GM21360 (cell line): ENCODE measurements around the gene MAOA.
"Not testable (repeated sequence)": the region's sequence is repeated elsewhere in the genome, so short reads cannot be mapped to it uniquely, and the experiment has no call there.

Experiments
- ATAC-seq: cut with Tn5 transposase; IDR thresholded peaks from one replicate; pipeline ENCODE4 v1.9.1; 2021; ENCODE audit warnings: mild to moderate bottlenecking, moderate library complexity; ENCODE audit not compliant: unreplicated experiment

The MAOA gene

GRCh38 chrX:43656005-43656494, at the start of gene MAOA:
TSS of gene MAOA (plus strand) at chrX:43656299. CDS start at chrX:43656342, 43 bp downstream.
- no peak for ATAC-seq

GRCh38 chrX:43612400-43612799, 43.7 kb upstream of the MAOA start:
- ATAC-seq: no peak

GRCh38 chrX:43615660-43616059, 40.4 kb upstream of the MAOA start:
- ATAC-seq: no peak

- no peak for ATAC-seq
These were observed 37.5 kb upstream of the MAOA start for GRCh38 chrX:43618366-43619205.

DNA sequence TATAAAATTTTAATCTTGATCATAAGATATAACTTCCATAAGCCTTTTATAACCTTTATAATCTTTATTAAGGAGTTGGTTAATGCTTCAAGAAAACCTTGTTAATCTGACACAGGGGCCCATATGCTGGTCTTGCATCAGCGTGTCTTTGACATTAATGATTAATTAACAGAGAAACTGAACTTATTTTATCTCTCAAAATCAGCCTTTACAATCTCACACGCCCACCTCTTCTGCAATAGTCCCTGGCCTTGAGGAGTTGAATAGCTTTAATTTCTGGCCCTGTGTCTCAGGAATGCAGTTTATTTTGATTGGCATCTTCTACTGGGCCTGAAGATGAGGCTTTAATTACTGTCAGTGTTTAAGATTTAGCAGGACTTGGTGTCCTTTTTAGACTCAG, 36.2 kb upstream of the MAOA start:
- ATAC-seq: not testable (repeated sequence)

- ATAC-seq: no peak
These were observed 29.0 kb upstream of the MAOA start for GRCh38 chrX:43627147-43627546.

- ATAC-seq: no peak
These were observed 28.4 kb upstream of the MAOA start for GRCh38 chrX:43627669-43628068.

DNA sequence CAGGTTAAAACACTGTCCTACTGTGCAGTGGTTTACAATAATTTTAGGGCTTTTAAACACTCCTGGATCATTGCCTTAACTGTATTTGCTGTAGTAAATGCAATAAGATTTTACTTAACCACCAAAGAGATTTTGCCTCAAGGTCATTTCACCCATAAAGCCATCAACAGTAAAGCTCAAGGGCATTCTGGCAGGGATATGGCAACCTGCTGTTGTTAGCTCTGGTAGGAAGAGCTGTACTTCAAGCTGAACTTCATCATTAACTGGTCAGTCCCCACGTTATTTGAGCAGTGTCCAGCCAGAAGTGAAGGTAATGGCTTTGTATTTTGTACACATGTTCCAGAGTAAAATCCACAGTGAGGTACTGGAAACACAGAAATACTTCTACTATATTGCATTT, 26.9 kb upstream of the MAOA start:
- no peak for ATAC-seq

DNA sequence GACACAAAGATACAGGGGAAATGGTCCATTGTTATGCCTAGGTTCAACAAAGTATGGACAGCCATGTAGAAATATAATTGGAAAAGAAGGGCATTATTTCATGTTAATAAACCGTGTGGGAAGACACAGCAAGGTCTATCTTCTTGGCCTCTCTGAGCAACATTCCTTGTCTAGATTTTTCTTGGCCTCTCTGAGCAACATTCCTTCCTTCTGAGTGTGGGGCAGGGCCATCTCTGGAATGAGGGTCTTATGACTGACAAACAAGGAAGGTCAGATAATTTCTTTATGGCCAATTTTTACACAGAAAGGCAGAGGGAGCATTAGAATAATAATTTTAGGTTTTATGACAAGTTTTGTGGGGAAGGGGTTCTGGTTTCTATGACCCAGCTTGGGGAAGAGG, 24.3 kb upstream of the MAOA start:
- ATAC-seq: no peak

- ATAC-seq: no peak
These were observed 23.0 kb upstream of the MAOA start for GRCh38 chrX:43633081-43633480.

- ATAC-seq: no peak
These were observed 22.3 kb upstream of the MAOA start for GRCh38 chrX:43633757-43634156.

- no peak for ATAC-seq
These were observed 15.6 kb upstream of the MAOA start for GRCh38 chrX:43640482-43640881.

- no peak for ATAC-seq
These were observed 14.4 kb upstream of the MAOA start for GRCh38 chrX:43641691-43642090.

- ATAC-seq: no peak
These were observed 12.9 kb upstream of the MAOA start for GRCh38 chrX:43643201-43643600.

DNA sequence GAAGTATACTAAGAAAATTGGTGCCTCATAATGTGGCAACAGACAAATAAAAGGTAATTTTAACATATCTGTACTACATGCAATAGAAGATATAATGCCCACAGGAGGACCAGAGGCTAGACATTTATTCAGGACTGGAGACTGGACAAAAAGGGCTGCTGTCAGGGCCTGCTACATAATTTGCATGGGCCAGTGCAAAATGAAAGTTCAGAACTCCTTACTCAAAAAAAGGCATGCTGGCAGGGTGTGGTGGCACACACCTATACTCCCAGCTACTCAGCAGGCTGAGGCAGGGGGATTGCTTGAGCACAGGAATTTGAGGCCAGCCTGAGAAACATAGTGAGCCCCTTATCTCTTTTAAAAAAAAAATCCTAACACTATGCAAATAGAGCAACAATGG, 12.4 kb upstream of the MAOA start:
- no peak for ATAC-seq

DNA sequence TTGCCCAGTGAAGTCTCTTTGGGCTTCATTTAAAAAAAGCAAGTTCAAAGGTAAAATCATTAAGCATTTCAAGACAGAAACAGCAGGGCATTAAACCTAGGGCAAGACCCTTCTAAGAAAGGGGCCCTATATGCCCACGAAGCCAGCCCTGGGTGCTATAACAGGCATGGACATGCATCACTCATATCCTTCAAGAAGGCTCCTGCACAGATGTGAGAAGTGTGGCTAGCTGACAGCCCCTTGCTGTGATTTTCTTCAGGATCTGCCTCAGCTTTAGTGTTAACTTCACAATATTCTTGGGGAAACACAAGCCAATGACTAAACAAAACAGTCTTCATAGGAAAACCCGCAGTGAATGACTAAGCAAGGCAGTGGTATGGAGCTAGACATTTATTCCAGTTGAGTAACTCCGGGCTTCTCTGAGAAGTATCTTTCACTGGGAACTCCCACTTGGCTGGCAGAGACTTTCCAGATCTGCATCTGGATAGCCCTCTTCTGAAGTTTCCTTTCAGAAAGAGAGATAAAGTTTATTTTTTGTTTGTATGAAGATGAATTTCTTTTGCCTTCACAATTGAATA, 11.9 kb upstream of the MAOA start:
- no peak for ATAC-seq

GRCh38 chrX:43646800-43647199, 9.3 kb upstream of the MAOA start:
- ATAC-seq: no peak

DNA sequence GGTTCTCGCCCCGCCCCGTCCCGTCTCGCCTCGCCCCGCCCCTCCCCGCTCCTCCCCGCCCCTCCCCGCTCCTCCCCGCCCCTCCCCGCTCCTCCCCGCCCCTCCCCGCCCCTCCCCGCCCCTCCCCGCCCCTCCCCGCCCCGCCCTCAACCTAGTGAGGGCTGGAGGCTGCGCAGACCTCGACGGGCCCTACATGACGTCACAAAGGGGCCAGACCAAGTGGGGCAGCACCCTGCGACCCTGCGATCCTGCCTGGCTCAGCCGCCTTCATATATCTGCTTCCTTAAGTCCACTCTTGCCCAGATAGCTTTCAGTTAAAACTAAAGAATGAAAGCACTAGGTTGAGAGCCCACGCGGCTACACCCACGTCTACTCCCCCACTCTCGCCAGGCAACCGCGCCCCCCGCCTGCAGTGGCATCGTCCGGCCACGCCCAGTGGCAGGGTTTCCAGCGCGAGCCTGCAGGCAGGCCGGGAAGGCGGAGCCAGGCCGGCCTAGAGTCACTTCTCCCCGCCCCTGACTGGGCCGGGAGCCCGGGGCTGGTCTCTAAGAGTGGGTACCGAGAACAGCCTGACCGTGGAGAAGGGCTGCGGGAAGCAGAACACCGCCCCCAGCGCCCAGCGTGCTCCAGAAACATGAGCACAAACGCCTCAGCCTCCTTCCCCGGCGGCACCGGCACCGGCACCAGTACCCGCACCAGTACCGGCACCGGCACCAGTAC, 1.5 kb upstream of the MAOA start:
- peak; percentile 97 for ATAC-seq

- ATAC-seq: no peak
These were observed 721 bp upstream of the MAOA start for GRCh38 chrX:43655151-43656004.

DNA sequence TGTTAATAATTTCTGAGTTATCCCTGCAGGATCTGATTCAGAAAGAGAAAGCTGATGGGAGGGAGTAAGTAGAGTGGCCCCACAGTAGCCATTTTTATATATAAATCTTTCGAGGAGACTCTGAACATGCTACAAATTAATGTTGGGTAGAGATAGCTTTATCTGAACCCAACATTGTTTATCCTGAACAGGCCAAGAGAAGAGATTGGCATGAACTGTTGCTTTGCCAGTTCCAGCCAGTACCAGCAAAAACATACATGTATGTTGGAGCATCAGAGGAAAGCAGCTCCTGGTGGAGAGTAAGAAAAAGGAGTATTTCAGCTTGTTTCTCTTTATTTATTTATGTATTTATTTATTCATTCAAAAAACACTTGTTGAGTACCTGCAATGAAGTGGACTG, 1.6 kb downstream of the MAOA start:
- no peak for ATAC-seq
